HG03175 (cell line): ENCODE data around the gene ALOX15B.

ENCODE experiments used
- ATAC-seq: cut with Tn5 transposase; IDR thresholded peaks from one replicate; pipeline ENCODE4 v1.9.1; 2021; ENCODE audit warnings: mild to moderate bottlenecking, moderate library complexity; ENCODE audit not compliant: unreplicated experiment

The ALOX15B gene

DNA sequence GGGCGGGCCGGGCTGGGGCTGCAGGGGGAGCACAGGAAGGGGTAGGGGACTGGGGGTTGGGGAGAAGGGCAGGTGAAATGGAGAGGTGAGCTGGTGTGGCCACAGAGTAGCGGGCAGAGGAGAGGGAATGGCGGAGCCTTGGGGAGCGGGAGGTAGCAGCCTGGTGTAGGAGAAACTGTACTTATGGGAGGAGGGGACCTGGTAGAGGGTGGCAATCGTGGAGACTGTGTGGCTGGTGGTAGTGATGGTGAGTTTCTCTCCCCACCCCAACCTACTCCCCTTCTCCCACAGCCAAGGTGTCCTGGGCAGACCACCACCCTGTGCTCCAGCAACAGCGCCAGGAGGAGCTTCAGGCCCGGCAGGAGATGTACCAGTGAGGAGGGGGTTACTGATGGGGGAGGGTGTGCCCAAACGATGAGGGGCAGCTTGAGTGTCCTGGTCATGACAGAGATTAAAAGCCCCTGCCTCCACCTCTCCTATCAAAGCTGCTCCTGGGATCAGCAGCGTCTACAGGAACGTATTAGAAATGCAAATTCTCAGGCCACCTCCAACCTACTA is 831 bp downstream of the ALOX15B start:
- no peak for ATAC-seq

GRCh38 chr17:8041249-8041928 is 2.5 kb downstream of the ALOX15B start:
- ATAC-seq, result no peak

DNA sequence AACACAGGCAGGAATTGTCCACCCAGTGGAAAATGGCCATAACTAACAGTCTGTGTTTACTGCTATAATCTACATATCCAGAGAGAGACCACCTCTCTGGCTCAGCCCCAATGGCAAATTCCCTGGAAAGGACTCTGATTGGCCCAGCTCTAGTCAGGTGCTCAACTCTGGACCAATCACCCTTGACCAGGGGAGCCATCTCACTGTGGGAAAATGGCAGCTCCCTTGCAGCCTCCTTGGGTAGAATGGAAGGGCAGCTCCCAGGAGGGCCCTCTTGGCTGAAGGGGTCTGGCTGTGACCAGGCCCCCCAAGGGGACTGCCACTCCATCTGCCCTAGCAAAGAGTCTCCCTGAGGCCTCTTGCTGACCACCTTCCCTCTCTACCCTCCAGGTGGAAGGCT is 3.1 kb downstream of the ALOX15B start:
- no peak for ATAC-seq

GRCh38 chr17:8044819-8045810 is 6.3 kb downstream of the ALOX15B start:
- ATAC-seq, result no peak

- ATAC-seq, result no peak
Measured at GRCh38 chr17:8046306-8046928, 7.6 kb downstream of the ALOX15B start.

- ATAC-seq, result no peak
Measured at GRCh38 chr17:8046929-8047768, 8.3 kb downstream of the ALOX15B start.

- no peak for ATAC-seq
Measured at GRCh38 chr17:8047769-8048110, 8.9 kb downstream of the ALOX15B start.

- no peak for ATAC-seq
Measured at GRCh38 chr17:8048236-8048635, 9.4 kb downstream of the ALOX15B start.

- no peak for ATAC-seq
Measured at GRCh38 chr17:8048736-8049135, 9.9 kb downstream of the ALOX15B start.

- no peak for ATAC-seq
Measured at GRCh38 chr17:8051831-8052230, 13.0 kb downstream of the ALOX15B start.

GRCh38 chr17:8052256-8053252 is 13.7 kb downstream of the ALOX15B start:
- no peak for ATAC-seq

DNA sequence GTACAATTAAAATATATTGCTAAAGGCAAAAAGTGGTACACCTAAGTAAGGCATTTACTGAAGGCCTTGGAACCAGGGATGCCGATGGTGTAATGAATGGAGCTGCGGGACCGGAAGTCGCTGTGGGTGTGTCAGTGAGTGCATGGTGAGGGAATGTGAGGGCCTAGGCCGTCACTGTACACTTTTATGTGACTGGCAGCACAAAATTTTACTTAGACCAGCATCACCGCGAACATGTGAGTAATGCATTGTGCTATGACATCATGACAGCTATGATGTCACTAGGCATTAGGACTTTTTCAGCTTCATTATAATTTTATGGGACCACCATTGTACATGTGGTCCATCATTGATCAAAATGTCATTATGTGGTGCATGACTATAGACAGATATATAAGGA is 14.7 kb downstream of the ALOX15B start:
- no peak for ATAC-seq

GRCh38 chr17:8055851-8056231 is 17.0 kb downstream of the ALOX15B start:
- ATAC-seq, result no peak

GRCh38 chr17:8056232-8056975 is 17.5 kb downstream of the ALOX15B start:
- peak; percentile 56 for ATAC-seq

DNA sequence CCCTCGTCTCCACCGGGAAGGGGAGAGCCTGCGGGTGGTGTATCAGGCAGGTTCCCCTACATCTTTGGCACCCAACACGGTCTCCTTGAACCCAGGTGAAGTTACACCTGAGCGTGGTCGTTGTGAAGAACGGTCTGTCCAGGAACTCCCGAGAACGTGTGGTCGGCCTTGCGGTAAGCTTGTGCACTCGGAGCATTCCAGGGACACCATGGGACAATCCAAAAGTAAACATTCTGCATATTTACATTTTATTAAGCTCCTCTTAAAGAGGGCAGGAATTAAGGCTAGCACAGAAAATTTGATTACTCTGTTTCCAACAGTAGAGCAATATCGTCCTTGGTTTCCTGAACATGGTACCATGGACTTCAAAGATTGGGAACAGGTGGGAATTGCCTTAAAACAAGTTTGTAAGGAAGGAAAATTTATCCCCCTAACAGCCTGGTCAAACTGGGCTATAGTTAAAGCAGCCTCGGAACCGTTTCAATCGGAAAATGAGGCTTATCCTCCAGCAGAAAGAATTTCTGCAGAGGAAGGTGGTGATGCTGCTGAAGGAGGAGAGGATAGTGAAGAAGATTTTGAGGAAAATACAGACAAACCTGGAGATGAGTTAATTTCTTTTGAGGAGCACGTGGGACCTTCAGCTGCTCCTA is 18.2 kb downstream of the ALOX15B start:
- ATAC-seq, result no peak

DNA sequence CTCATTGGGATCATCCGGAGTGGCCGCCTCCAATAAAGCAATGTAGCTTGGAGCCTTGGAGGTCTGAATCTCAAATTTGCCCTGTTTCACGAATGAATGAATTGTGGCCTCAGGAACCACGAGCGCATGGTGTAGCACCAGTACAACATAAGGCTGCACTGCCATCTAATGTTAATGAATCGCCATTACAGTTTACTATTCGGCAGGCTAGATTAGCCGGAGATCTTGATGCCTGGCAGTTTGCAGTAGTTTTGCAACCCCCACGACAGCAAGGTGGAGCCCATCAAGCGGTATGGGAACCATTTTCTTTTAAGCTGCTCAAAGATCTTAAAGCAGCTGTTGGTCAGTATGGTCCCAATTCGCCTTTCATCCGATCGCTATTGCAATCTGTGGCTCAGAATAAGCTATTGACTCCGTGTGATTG is 18.8 kb downstream of the ALOX15B start:
- peak; percentile 39 for ATAC-seq

- no peak for ATAC-seq
Measured at GRCh38 chr17:8059131-8059530, 20.3 kb downstream of the ALOX15B start.

- ATAC-seq, result no peak
Measured at GRCh38 chr17:8060274-8060673, 21.4 kb downstream of the ALOX15B start.
